ENCODE measurements around the gene HS6ST3.

Gene HS6ST3

GRCh38 chr13:96342286-96342685 lies 252.4 kb downstream of the HS6ST3 start:
- no peak for DNase-seq

- no peak for DNase-seq
These were observed 253.1 kb downstream of the HS6ST3 start for GRCh38 chr13:96342852-96343465.

GRCh38 chr13:96346921-96347320 lies 257.0 kb downstream of the HS6ST3 start:
- DNase-seq, result no peak

- DNase-seq, result no peak
These were observed 283.7 kb downstream of the HS6ST3 start for GRCh38 chr13:96373597-96373996.

GRCh38 chr13:96377835-96378234 lies 287.9 kb downstream of the HS6ST3 start:
- no peak for DNase-seq

GRCh38 chr13:96379967-96380366 lies 290.1 kb downstream of the HS6ST3 start:
- no peak for DNase-seq

GRCh38 chr13:96381681-96382080 lies 291.8 kb downstream of the HS6ST3 start:
- no peak for DNase-seq

GRCh38 chr13:96388598-96388997 lies 298.7 kb downstream of the HS6ST3 start:
- DNase-seq, result no peak

GRCh38 chr13:96391606-96392005 lies 301.7 kb downstream of the HS6ST3 start:
- DNase-seq, result no peak

- DNase-seq, result peak in 1 of 5 experiments; percentile 69
These were observed 307.9 kb downstream of the HS6ST3 start for GRCh38 chr13:96397807-96398206.

GRCh38 chr13:96398486-96398885 lies 308.6 kb downstream of the HS6ST3 start:
- DNase-seq, result no peak

GRCh38 chr13:96403241-96403640 lies 313.3 kb downstream of the HS6ST3 start:
- DNase-seq, result no peak

- no peak for DNase-seq
These were observed 313.7 kb downstream of the HS6ST3 start for GRCh38 chr13:96403651-96404050.

GRCh38 chr13:96415831-96416385 lies 326.0 kb downstream of the HS6ST3 start:
- DNase-seq, result no peak

GRCh38 chr13:96417939-96418685 lies 328.2 kb downstream of the HS6ST3 start:
- DNase-seq, result no peak

GRCh38 chr13:96421314-96421713 lies 331.4 kb downstream of the HS6ST3 start:
- DNase-seq, result no peak

- no peak for DNase-seq
These were observed 332.1 kb downstream of the HS6ST3 start for GRCh38 chr13:96422002-96422401.

- no peak for DNase-seq
These were observed 336.3 kb downstream of the HS6ST3 start for GRCh38 chr13:96426167-96426566.

GRCh38 chr13:96428911-96429310 lies 339.0 kb downstream of the HS6ST3 start:
- no peak for DNase-seq

- no peak for DNase-seq
These were observed 341.2 kb downstream of the HS6ST3 start for GRCh38 chr13:96431044-96431581.

- DNase-seq, result no peak
These were observed 354.8 kb downstream of the HS6ST3 start for GRCh38 chr13:96444676-96445075.

- no peak for DNase-seq
These were observed 360.0 kb downstream of the HS6ST3 start for GRCh38 chr13:96449920-96450319.

- no peak for DNase-seq
These were observed 360.6 kb downstream of the HS6ST3 start for GRCh38 chr13:96450326-96451020.

Data from T-helper 2 cell (primary cell).